Right ventricle myocardium inferior (tissue), 1 donor: ENCODE measurements around the gene BCAP31. TPM values are rescaled to one million over a fixed set of nuclear protein-coding genes. Genes with fewer than 3 reads are reported as not detected.
"Not testable (repeated sequence)": the region's sequence is repeated elsewhere in the genome, so short reads cannot be mapped to it uniquely, and the experiment has no call there.

ENCODE experiments used
- ATAC-seq: fragments of 200-7000 bp; cut with Tn5 transposase; one replicate; pipeline ENCODE4 v1.9.1; 2020; ENCODE audit warnings: mild to moderate bottlenecking, moderate library complexity
- DNase-seq: peaks from one replicate; pipeline ENCODE4 v3.0.0; 2021; ENCODE audit errors: missing footprints
- intact Hi-C: fragments of 100-400 bp; cut with DNase I; formaldehyde crosslinking; loops from one replicate; pipeline ENCODE4 v1.11.0; 2022
- total RNA-seq: library from RNA; stranded (reverse); fragmentation: NEBNext Ultra II Directional; extraction: Animal tissue kit (Norgen Biotek cat#: 25700); gene quantifications from one replicate; pipeline ENCODE4 v1.2.1, GENCODE V29; 2021
- donor health status: DM: no; HTN: yes; CAD: no; lungs with severe emphysema.

BCAP31 gene
- total RNA-seq, 1 donor from 2014 or later: 98.5 TPM

GRCh38 chrX:153739754-153740486 is 15.7 kb upstream of the BCAP31 start:
- ATAC-seq (no peak), DNase-seq (no peak)
- intact Hi-C loops: no loop called here

- no peak for DNase-seq
- ATAC-seq: no peak
Measured at GRCh38 chrX:153738056-153738605, 13.9 kb upstream of the BCAP31 start.

GRCh38 chrX:153736871-153737441 is 12.8 kb upstream of the BCAP31 start:
- intact Hi-C loops: no loop called here

More at GRCh38 chrX:153738056-153738605, 13.9 kb upstream of the BCAP31 start:
- intact Hi-C loops: no loop called here

GRCh38 chrX:153736071-153736820 is 12.1 kb upstream of the BCAP31 start:
- DNase-seq: no peak
- intact Hi-C loops: no loop called here
- no peak for ATAC-seq

More at GRCh38 chrX:153736871-153737441, 12.8 kb upstream of the BCAP31 start:
- ATAC-seq (no peak), DNase-seq (no peak)

- DNase-seq (no peak), ATAC-seq (no peak)
- intact Hi-C loops: no loop called here
Measured at GRCh38 chrX:153735274-153735673, 11.1 kb upstream of the BCAP31 start.

- DNase-seq (no peak), ATAC-seq (no peak)
- intact Hi-C loops: no loop called here
Measured at GRCh38 chrX:153734871-153735270, 10.7 kb upstream of the BCAP31 start.

GRCh38 chrX:153733651-153734240 is 9.6 kb upstream of the BCAP31 start:
- intact Hi-C loops: no loop called here
- no peak for DNase-seq
- no peak for ATAC-seq

GRCh38 chrX:153732401-153732800 is 8.2 kb upstream of the BCAP31 start:
- ATAC-seq (no peak), DNase-seq (no peak)
- intact Hi-C loops: no loop called here

- intact Hi-C loops: no loop called here
- DNase-seq: no peak
- ATAC-seq: no peak
Measured at GRCh38 chrX:153731845-153732215, 7.6 kb upstream of the BCAP31 start.

GRCh38 chrX:153731117-153731844 is 7.1 kb upstream of the BCAP31 start:
- DNase-seq (no peak), ATAC-seq (no peak)
- intact Hi-C loops: no loop called here

- intact Hi-C loops, DNase-seq, ATAC-seq: not testable (repeated sequence)
Measured at GRCh38 chrX:153730115-153730514, 5.9 kb upstream of the BCAP31 start.

- intact Hi-C loops: no loop called here
- no peak for ATAC-seq
- DNase-seq: no peak
Measured at GRCh38 chrX:153728951-153729631, 4.9 kb upstream of the BCAP31 start.

- ATAC-seq: no peak
- intact Hi-C loops: no loop called here
- DNase-seq: no peak
Measured at GRCh38 chrX:153728095-153728494, 3.9 kb upstream of the BCAP31 start.

- intact Hi-C loops: no loop called here
- no peak for DNase-seq
- peak; percentile 6 for ATAC-seq
Measured at GRCh38 chrX:153727123-153727931, 3.1 kb upstream of the BCAP31 start.

- intact Hi-C loops: no loop called here
- ATAC-seq (peak; percentile 34), DNase-seq (peak; percentile 82)
Measured at GRCh38 chrX:153726286-153727122, 2.3 kb upstream of the BCAP31 start.

GRCh38 chrX:153725832-153726285 is 1.7 kb upstream of the BCAP31 start:
- ATAC-seq (no peak), DNase-seq (no peak)
- intact Hi-C loops: no loop called here
